NCI-H1417 (cell line): ENCODE results near the gene CHST8.

ENCODE experiments used
- DNase-seq, 3 experiments: peaks; one replicate each; lab custom pipeline; 2025; lab: John Stamatoyannopoulos, UW

CHST8 gene

DNA sequence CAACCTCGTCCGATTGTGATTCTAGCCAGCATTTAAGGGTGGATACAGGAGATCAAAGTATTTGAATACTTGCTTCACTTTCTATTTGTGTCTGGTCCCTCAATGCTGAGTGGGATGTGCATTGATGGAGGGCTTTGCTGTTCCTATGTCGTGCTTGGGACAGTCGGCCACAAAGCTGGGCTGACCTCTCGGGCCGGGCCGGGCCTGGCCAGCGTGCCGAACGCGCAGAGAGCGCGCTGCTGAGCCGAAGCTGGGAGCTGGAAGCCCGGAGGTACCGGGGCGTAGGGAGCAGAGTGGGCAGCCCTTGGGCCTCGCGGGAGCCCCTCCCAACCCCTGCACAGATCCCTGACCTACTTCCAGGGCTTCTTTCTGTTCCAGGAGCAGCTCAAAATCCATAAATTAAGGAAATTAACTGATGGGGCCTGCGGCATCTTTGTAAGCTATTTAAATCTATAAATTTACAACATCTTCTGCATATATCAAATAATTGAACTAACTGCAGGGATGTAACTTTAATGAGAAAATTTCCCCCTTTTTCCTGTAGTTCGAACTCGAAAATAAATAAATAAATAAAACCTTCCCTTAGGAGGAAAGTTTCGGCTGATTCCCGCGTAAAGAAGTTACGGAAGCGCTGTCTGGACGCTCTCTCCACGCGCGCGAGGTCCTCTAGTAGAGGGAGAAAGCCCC, 173.1 kb downstream of the CHST8 start:
- DNase-seq: no peak

DNA sequence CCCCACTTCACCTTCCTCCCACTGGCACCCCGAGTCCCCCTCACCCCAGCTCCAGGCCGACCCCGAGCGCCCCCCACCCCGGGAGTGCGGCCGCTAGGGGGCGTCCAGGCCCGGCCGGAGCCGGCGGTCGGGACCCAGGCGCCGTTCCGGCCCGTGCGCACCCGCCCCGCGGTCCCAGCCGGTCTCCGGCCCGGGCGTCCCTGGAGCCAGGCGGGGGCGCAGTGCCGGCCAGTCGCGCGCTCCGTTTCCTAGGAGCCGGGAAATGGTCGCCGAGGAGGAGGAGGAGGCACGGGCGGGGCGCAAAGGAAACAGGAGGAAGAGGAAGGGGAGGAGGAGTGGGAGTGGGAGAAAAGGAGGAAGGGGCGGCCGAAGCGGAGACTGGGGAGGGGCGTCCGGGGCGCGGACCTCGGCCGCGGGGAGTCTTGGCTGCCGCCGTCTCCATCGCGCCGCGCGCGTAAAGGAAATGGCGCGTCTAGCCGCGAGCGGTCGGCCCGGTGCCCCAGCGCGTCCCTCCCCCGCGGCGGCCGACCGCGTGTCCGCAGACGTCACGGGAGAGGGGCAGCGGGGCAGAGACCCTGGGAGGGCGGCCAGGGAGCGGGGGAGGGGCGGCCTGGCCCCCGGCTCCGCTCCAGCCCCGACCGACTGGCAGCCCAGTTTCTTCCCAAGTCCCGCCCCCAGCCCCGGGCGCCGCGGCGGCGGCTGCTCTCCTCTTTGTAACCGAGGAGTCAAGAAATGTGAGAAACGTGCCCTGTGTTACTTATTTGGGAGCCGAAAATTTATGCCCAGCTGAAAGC, 173.8 kb downstream of the CHST8 start:
- peak in 2 of 3 experiments; percentile 84 to 85 for DNase-seq

DNA sequence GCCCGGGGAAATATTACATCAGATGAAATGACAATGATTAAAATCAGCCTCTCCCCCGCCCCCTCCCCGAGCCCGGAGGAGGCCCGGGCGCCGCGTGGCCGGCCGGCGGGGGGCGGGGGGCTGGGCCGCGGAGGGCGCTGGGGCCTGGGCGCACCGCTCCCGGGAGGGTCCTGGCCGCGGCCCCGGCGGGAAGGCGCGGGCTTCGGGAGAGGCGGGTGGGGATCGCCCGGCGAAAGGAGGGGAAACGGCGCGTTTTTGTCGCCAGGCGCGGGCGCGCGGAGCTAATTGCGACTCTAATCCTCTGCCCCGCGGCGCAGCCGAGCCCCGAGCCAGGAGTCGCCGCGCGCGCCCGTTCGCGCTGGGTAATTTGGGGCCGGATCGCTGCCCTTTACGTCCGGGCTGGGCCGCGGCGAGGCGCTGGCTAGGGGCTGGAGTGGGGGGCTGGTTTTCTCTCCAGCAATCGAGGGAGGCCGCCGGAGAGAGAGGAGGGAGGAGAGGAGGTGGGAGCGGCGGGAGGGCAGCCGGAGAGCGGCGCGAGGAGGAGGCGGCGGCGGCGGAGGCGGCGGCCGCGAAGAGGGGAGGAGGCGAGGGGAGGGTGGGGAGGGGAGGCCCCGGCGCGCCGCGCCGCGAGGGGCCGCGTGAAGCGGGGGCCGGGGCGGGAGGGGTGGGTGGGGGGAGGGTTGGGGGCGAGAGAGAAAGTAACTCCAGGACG, 174.6 kb downstream of the CHST8 start, which contains the start of gene KCTD15:
Gene KCTD15, plus strand, starts transcription at position 707 of the 712 bp plus-strand sequence. CDS start 3,585 bp downstream, outside the sequence.
- DNase-seq: peak in 2 of 3 experiments; percentile 76 to 83

DNA sequence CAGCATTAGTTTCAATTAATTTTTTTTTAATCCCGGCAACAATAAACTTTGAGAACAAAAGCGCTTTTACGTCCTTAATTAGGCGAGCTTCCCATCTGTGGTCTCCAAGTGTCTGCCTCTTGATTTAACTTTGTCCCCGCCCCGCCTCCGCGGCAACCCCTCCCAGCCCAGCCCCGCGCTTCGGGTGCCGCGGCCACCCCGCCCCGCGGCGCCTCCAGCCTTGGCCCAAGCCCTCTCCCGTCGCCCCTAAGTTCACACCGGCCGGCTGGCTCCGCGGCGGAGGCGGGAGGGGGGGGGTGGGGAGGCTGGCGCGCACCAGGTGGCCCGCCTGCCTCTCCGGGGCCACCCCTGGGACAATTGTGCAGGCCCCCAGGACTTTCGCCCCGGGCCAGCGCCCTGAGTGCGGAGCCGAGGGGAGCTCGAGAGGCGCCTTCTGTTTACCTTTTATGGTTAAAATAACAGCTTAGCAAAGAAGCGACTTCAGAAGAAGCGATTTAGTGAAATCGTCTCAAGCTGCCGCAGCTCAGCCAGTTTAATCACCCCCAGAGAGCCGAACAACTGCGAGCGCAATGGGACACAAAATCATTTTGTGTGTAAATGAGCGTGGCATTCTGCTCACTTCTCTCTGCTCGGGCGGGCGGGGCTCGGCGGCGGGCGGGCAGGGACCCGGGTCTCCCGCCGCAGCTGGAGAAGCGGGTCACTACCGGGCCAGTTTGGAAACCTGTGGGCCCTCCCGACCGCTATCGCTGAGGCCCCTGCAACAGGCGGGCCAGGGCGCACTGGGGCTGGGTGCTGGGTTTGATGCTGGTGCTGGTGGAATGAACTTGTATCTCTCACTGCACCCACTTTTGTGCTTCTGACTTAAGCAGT, 176.3 kb downstream of the CHST8 start:
- no peak for DNase-seq

DNA sequence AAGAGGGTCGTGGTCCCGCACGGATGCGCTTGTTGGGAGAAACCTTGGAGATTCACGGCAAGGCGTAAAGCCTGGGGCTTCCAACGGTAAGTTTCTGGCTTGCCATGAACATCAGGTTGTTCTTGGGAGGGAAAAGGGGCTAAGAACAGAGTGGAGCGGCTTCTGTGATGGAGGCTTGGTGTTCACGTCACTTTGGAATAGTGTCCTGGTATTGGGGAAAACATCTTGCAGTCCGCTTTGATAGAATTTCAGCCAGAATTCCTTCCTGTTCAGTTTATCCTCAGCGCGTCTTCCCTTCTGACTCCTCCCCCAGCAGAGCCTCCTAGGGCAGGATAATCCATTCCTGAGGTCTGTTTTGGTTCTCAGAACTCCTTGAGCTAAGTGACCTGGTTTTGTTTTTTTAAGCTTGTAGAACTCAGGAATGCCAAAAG, 176.9 kb downstream of the CHST8 start:
- no peak for DNase-seq

GRCh38 chr19:33799476-33799875, 177.7 kb downstream of the CHST8 start:
- no peak for DNase-seq

DNA sequence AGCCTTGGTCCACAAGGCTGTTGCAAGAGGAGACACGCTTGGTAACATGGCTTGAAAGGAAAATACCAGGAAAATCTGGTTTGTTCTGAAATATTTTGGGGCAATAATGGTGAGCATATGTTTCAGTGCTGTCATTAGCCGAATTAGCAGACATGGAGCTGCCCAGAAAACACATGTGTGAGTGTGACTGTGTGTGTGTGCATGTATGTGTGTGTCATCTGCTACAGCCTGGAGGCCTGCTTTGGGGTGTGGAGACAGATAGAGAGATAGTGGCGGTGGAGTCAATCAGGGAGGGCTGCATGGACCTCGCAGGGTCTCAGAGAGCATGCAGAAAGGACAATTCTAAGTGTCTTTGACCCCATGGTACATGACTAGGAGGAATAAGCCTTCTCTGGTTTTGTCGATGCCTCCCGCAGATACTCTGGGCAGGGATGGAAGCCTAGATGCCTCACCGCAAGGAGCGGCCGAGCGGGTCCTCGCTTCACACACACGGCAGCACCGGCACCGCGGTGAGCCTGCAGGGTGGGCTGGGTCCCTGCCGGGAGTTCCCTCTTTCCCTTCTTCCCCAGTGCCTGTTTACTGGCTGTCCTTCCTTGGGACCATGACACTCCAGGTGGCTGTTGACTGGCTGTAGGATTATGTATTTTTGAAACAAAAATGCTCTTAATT, 178.4 kb downstream of the CHST8 start:
- no peak for DNase-seq

GRCh38 chr19:33801411-33801810, 179.7 kb downstream of the CHST8 start:
- DNase-seq: no peak

DNA sequence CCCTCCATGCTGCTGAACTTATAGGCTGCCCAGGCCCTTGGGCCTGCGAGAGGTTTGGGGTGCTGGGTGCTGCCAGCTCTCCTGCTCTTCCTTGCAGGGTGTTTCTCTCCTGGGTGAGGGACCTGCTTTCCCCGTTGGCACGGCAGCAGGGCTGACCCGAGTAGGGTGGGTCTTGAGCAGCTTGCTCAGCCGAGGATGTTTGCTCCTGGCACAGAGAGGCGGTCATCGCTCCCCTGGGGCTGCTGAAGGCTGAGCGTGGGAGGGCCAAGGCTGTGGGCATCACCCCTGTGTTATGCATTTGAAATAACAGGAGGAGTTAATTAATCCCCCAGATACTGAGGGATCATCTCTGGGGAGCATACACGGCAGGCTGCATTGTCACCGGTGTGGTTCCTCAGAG, 180.2 kb downstream of the CHST8 start:
- DNase-seq: no peak

DNA sequence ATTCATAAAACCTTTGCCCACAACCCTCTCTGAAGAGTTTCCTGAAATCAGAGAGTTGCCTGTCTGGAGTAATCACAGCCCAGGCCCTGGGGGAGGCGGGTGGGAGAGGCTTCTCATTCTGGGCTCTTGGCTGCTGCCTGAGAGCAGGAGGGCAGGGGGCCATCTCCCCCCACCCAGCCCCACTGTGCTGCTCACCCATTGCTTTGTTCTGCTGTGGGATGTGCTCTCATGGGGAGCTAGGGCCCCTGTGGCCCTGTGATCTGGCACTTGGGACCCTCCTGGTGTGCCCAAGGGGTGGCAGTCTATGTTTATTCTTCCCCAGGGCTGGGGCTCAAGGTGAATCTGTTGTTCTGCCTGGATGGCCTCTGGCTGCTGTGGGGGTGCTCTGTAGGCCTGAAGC, 181.0 kb downstream of the CHST8 start:
- no peak for DNase-seq

DNA sequence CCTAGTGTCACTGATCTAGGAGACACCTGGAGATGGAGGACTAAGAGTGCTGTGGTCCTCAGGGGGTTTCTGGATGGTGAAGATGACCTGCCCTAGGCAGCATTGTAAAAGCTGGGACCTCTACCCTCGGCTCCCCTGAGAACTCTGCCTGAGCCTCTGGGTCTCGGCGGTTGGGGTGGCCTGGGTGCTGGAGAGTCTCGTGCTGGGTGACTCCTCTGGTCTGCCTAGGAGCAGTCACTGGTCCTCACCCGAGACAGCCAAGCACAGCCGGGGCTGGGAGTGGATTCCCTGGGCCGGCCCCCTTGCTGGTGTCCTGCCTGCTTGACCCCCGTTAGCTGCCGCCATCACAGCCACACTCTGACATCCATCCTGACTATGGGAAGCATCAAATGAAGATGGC, 181.6 kb downstream of the CHST8 start:
- DNase-seq: no peak

DNA sequence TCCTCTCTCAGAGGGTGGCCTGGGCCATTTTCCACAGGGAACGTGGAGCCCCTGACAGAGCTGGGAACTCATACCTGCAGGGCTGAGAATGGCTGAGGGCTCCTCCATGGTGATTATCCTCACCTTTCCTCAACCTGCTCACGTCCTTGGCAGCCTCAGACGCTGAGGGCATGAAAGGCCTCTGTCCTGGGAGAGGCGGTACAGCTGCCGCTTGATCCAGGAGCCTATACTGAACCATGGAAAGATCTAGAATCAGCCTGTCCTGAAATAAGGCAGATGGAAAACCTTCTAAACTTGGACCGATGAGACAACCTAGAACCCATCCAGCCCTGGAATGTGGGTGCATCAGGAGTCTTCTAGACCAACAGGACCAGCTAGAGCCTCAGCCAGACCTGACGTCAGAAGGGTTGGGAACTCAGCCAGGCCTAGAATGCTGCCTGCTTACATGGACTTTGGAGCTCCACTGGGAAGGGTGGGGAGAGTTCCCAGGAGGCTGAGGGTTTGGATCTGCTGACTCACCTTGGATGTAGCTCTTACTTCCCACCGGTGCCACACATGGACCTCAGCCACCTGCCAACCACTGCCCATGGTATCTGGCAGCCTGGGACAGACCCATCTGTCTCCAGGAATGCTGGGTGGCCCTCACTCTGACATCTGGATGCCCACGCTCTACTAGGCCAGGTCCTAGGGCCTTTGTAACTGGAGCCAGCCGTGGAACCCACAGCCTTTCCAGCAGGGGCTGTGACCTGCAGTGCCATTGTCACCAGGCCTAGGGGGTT, 182.5 kb downstream of the CHST8 start:
- DNase-seq: no peak

DNA sequence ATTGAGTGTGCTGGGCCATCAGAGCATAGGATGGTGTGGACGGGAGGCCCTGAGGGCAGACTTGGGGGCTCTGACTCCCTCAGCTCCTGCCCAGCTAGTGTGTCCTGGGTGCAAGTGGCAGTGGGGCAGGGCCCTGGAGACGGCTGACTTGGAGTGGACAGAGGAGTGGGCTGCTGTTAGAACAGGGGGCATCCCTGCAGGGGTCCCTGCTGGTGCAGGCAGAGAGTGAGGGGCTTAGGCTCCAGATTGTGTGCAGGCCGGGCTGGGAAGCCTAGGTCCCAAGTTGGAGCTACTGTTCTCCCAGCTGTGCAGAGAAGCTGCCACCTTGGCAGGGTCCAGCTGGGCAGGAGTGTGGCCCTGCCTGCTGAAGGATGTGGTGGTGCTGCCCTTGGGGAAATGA, 183.6 kb downstream of the CHST8 start:
- DNase-seq: no peak

- no peak for DNase-seq
These were observed 184.2 kb downstream of the CHST8 start for GRCh38 chr19:33805840-33806433.

DNA sequence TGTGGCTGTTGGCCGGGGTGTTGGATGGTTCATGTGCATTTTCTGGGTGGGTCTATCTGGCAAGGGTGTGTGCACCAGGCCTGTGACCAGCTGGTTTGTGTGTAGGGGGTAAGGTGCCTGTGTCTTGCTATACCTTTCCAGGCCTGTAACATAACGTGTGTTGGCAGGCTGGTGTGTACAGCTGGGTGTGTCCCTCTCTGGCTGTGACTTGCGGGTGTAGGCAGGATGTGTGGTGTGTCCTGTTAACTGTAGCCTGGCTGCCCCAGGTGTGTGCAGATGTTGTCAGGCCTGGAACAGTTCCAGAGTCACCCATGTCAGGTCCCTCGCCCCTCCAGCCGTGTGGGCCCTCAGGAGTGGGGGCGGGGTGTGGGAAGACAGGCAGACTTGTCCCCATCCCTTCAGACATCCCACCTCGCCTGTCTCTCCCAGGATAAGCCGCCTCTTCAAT, 184.7 kb downstream of the CHST8 start:
- no peak for DNase-seq

GRCh38 chr19:33808399-33808798, 186.6 kb downstream of the CHST8 start:
- DNase-seq: no peak

DNA sequence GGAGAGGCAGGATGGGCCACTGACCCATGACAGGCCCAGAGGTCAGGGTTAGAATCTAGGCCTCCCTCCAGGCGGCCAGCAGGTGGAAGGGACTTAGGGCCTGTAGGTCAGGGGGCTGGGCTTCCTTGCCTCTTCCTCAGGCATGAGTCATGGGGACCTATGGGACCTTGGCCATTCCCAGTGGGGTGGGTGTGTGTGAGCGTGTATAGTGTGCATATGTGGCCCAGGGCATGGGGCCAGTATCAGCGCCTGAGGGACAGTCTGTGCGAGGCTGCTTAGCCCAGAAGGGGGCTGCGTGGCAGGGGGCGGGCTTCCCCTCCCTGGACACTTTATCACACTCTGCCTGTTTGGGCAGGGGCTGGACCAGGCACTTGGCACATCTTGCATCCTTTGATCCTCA, 188.2 kb downstream of the CHST8 start:
- DNase-seq: no peak

DNA sequence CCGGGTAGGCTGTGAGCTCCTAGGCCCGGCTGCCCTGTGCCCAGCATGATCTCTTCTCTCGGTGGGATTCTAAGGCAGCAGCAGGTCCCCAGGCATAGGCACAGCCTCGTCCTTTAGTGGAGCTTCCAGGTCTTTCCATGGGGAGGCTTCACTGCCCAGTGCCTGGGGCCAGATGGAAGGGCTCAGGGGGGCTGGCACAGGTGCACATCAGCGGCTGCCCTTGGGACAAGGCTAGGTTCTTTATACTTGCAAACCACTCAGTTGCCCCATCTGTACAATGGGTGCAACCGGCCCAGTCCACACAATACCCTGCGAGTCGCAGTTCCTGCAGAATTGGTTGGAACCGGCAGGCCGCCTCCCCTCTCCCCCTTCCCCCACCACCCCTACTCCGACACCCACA, 189.1 kb downstream of the CHST8 start:
- DNase-seq: no peak

GRCh38 chr19:33811246-33811645, 189.5 kb downstream of the CHST8 start:
- DNase-seq: no peak
